ENCODE results near the gene SLC52A3.

DNA sequence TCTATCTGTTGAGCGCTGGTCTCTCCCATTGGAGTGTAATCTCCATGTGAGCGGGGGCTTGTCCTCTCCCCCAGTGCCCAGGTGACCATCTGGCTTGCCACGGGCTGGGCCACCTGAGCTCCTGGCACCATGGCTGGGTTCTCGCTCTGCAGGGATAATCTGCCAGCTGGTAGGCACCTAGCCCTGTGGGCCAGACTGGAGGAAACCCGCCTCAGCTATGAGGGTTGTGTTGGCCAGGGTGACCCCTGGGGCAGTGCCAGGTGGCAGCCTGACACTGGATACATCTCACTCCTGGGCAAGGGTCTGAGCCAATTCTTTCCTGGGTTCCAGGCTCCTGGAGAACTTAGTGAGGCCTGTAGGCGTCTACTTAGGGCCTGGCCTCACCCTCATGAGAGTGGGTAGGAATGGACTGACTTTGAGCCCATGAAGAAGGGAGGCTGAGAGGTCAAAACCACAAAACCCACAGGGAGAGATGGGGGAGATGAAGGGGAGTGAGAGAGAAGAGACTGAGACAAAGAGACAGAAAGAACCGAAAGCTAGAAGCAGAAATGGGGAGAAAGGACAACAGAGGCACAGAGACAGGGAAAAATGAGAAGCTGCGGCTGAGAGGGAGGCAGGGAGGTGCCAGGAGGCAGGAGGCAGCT is 5.8 kb upstream of the SLC52A3 start:
- TF ChIP-seq NFRKB (IDR thresholded peaks at IDR 0.05) = no peak
- TF ChIP-seq BHLHE40 (IDR thresholded peaks at IDR 0.05; ENCODE audit: borderline replicate concordance) = no peak
- no peak for TF ChIP-seq FOXM1 (IDR thresholded peaks at IDR 0.05; ENCODE audit: borderline replicate concordance)
- TF ChIP-seq ARNT (IDR thresholded peaks at IDR 0.05) = no peak
